Hepatocyte (in vitro differentiated cells): ENCODE data around the gene RGPD8.

Source experiments
- CTCF ChIP-seq: fragments of 200-600 bp; sonication (generic); IDR thresholded peaks from 2 replicates; pipeline ENCODE4 v1.5.1; 2016; ENCODE audit warnings: antibody characterized with exemption, mild to moderate bottlenecking; ENCODE audit not compliant: poor library complexity
- EZH2 ChIP-seq: fragments of 200-600 bp; sonication (generic); IDR thresholded peaks from 2 replicates; pipeline ENCODE4 v1.6.1; 2016; ENCODE audit warnings: antibody characterized with exemption, mild to moderate bottlenecking, borderline replicate concordance
- EZH2phosphoT487 ChIP-seq: fragments of 200-600 bp; sonication (generic); IDR thresholded peaks from one replicate; pipeline ENCODE4 v1.6.1; 2018; ENCODE audit warnings: antibody characterized with exemption, mild to moderate bottlenecking, low read depth, moderate library complexity; ENCODE audit not compliant: unreplicated experiment, severe bottlenecking

- TF ChIP-seq CTCF (no peak), EZH2phosphoT487 (no peak), EZH2 (no peak)
Observed at GRCh38 chr2:112343827-112344585, 89.4 kb downstream of the RGPD8 start.
